Measurements from ENCODE around the gene CCDC138. TPM values are rescaled to one million over a fixed set of nuclear protein-coding genes. Genes with fewer than 3 reads are reported as not detected.

CCDC138 gene
- total RNA-seq, 1 experiment from 2014 or later = 4.3 TPM

GRCh38 chr2:108911807-108912628, 125.4 kb downstream of the CCDC138 start:
- intact Hi-C loops (cut with micrococcal nuclease) = no loop called here
- ChIA-PET POLR2A (no interaction called here), CTCF (interaction anchor here (1.6 kb wide), 1 partner anchor 16 kb away, joined by 3 read pairs; no protein-coding TSS in a partner anchor)
- no peak for TF ChIP-seq CTCF (IDR thresholded peaks at IDR 0.05; ENCODE audit: unreplicated experiment)
- Mint-ChIP-seq H3K27me3 (ENCODE audit: insufficient read depth, unreplicated experiment) (peaks cover 13% of the 10 kb centered on the region), H3K4me1 (ENCODE audit: insufficient read depth, unreplicated experiment) (no peaks in the 10 kb centered on the region), H3K4me3 (ENCODE audit: unreplicated experiment) (no peak overlapping the region), H3K27ac (ENCODE audit: low read depth, unreplicated experiment) (no peak overlapping the region), H3K9me3 (ENCODE audit: unreplicated experiment) (no peaks in the 10 kb centered on the region), H3K36me3 (ENCODE audit: insufficient read depth, unreplicated experiment) (no peaks in the 10 kb centered on the region)
- DNase-seq (ENCODE audit: unreplicated experiment) = no peak
- BruUV-seq (replicated peaks) = no TSS peak

GRCh38 chr2:108912629-108912902, 126.0 kb downstream of the CCDC138 start:
- CTCF ChIA-PET = interaction anchor here (1.6 kb wide), 1 partner anchor 15 kb away, joined by 3 read pairs; no protein-coding TSS in a partner anchor
- POLR2A ChIA-PET = no interaction called here
- no peaks in the 10 kb centered on the region for H3K36me3 Mint-ChIP-seq (ENCODE audit: insufficient read depth, unreplicated experiment)

GRCh38 chr2:108916122-108916795, 129.7 kb downstream of the CCDC138 start:
- intact Hi-C loops (cut with micrococcal nuclease) = no loop called here
- H3K27me3 Mint-ChIP-seq (ENCODE audit: insufficient read depth, unreplicated experiment) = peaks cover 18% of the 10 kb centered on the region
- H3K4me3 Mint-ChIP-seq (ENCODE audit: unreplicated experiment) = no peak overlapping the region
- H3K4me1 Mint-ChIP-seq (ENCODE audit: insufficient read depth, unreplicated experiment) = peaks cover 2% of the 10 kb centered on the region
- BruUV-seq (replicated peaks) = no TSS peak
- TF ChIP-seq CTCF (IDR thresholded peaks at IDR 0.05; ENCODE audit: unreplicated experiment) = no peak
- ChIA-PET POLR2A (no interaction called here), CTCF (interaction anchor here (1.0 to 2.9 kb wide), 3 partner anchors 10 to 88 kb away, joined by 3 to 16 read pairs (median 4); no protein-coding TSS in a partner anchor)
- no peaks in the 10 kb centered on the region for H3K36me3 Mint-ChIP-seq (ENCODE audit: insufficient read depth, unreplicated experiment)
- H3K27ac Mint-ChIP-seq (ENCODE audit: low read depth, unreplicated experiment) = no peak overlapping the region
- H3K9me3 Mint-ChIP-seq (ENCODE audit: unreplicated experiment) = no peaks in the 10 kb centered on the region
- DNase-seq (ENCODE audit: unreplicated experiment) = no peak

More at GRCh38 chr2:108912629-108912902, 126.0 kb downstream of the CCDC138 start:
- Mint-ChIP-seq H3K9me3 (ENCODE audit: unreplicated experiment) (no peaks in the 10 kb centered on the region), H3K4me3 (ENCODE audit: unreplicated experiment) (no peak overlapping the region), H3K27me3 (ENCODE audit: insufficient read depth, unreplicated experiment) (peaks cover 13% of the 10 kb centered on the region), H3K27ac (ENCODE audit: low read depth, unreplicated experiment) (no peak overlapping the region), H3K4me1 (ENCODE audit: insufficient read depth, unreplicated experiment) (no peaks in the 10 kb centered on the region)
- no TSS peak for BruUV-seq (replicated peaks)
- no peak for TF ChIP-seq CTCF (IDR thresholded peaks at IDR 0.05; ENCODE audit: unreplicated experiment)
- intact Hi-C loops (cut with micrococcal nuclease) = no loop called here
- DNase-seq (ENCODE audit: unreplicated experiment) = no peak

- Mint-ChIP-seq H3K4me3 (ENCODE audit: unreplicated experiment) (no peak overlapping the region), H3K27ac (ENCODE audit: low read depth, unreplicated experiment) (no peak overlapping the region), H3K9me3 (ENCODE audit: unreplicated experiment) (no peaks in the 10 kb centered on the region), H3K4me1 (ENCODE audit: insufficient read depth, unreplicated experiment) (peaks cover 6% of the 10 kb centered on the region), H3K36me3 (ENCODE audit: insufficient read depth, unreplicated experiment) (no peaks in the 10 kb centered on the region), H3K27me3 (ENCODE audit: insufficient read depth, unreplicated experiment) (peaks cover 11% of the 10 kb centered on the region)
- TF ChIP-seq CTCF (IDR thresholded peaks at IDR 0.05; ENCODE audit: unreplicated experiment) = no peak
- DNase-seq (ENCODE audit: unreplicated experiment) = no peak
- intact Hi-C loops (cut with micrococcal nuclease) = no loop called here
- ChIA-PET CTCF (interaction anchor here (1.0 to 2.9 kb wide), 2 partner anchors 12 to 88 kb away, joined by 4 to 16 read pairs; no protein-coding TSS in a partner anchor), POLR2A (interaction anchor here (0.5 kb wide), 1 partner anchor 250 kb away, joined by 3 read pairs; no protein-coding TSS in a partner anchor)
- BruUV-seq (replicated peaks) = no TSS peak
Measured at GRCh38 chr2:108916796-108917421, 130.3 kb downstream of the CCDC138 start.
